Measurements from ENCODE around the gene GATA5. TPM values are rescaled to one million over a fixed set of nuclear protein-coding genes. Genes with fewer than 3 reads are reported as not detected.

GATA5 gene
- total RNA-seq, 4 donors from 2014 or later: 0.33 to 0.78 (median 0.46) TPM; not detected in 1

- peaks cover 0 to 7% (median 0%) of the 10 kb centered on the region in 4 donors for H3K27me3 ChIP-seq
- H3K4me1 ChIP-seq: peaks cover 1 to 4% (median 3%) of the 10 kb centered on the region in 4 donors
- no peak overlapping the region for H3K27ac ChIP-seq (replicated peaks in 1 of 4)
- no peaks in the 10 kb centered on the region for H3K36me3 ChIP-seq
- no peak for DNase-seq (ENCODE audit: extremely low spot score)
- 95% methylated on average over 13 of the region's 16 CpGs for WGBS
- no peak for TF ChIP-seq POLR2A (IDR thresholded peaks at IDR 0.05; ENCODE audit: low read depth)
- no peak for TF ChIP-seq CTCF (IDR thresholded peaks at IDR 0.05)
- no peak for TF ChIP-seq POLR2AphosphoS5 (IDR thresholded peaks at IDR 0.05)
- no peak for TF ChIP-seq EP300 (IDR thresholded peaks at IDR 0.05)
- H3K4me3 ChIP-seq: no peak overlapping the region
- H3K9me3 ChIP-seq: no peaks in the 10 kb centered on the region
- intact Hi-C loops (cut with DNase I): no loop called here
Measured at GRCh38 chr20:62506791-62507190, 31.0 kb upstream of the GATA5 start.

GRCh38 chr20:62506087-62506486 lies 30.3 kb upstream of the GATA5 start:
- Histone ChIP-seq H3K27me3 (peaks cover 0 to 2% (median 0%) of the 10 kb centered on the region in 4 donors), H3K36me3 (no peaks in the 10 kb centered on the region), H3K27ac (replicated peaks in 1 of 4) (no peak overlapping the region), H3K4me3 (no peak overlapping the region), H3K4me1 (no peaks in the 10 kb centered on the region), H3K9me3 (no peaks in the 10 kb centered on the region)
- intact Hi-C loops (cut with DNase I): no loop called here
- DNase-seq (ENCODE audit: extremely low spot score): no peak
- no peak for TF ChIP-seq POLR2AphosphoS5 (IDR thresholded peaks at IDR 0.05)
- TF ChIP-seq EP300 (IDR thresholded peaks at IDR 0.05): no peak
- TF ChIP-seq POLR2A (IDR thresholded peaks at IDR 0.05; ENCODE audit: low read depth): no peak
- TF ChIP-seq CTCF (IDR thresholded peaks at IDR 0.05): no peak
- 84% methylated on average over 9 of the region's 9 CpGs for WGBS

- Histone ChIP-seq H3K4me3 (no peak overlapping the region), H3K36me3 (no peaks in the 10 kb centered on the region), H3K27me3 (no peaks in the 10 kb centered on the region), H3K4me1 (peaks cover 0 to 3% (median under 1%) of the 10 kb centered on the region in 4 donors), H3K27ac (replicated peaks in 1 of 4) (no peak overlapping the region), H3K9me3 (no peaks in the 10 kb centered on the region)
- intact Hi-C loops (cut with DNase I): no loop called here
- WGBS: 80% methylated on average over 4 of the region's 24 CpGs
- no peak for TF ChIP-seq POLR2A (IDR thresholded peaks at IDR 0.05; ENCODE audit: low read depth)
- TF ChIP-seq POLR2AphosphoS5 (IDR thresholded peaks at IDR 0.05): no peak
- no peak for TF ChIP-seq EP300 (IDR thresholded peaks at IDR 0.05)
- no peak for TF ChIP-seq CTCF (IDR thresholded peaks at IDR 0.05)
- DNase-seq (ENCODE audit: extremely low spot score): no peak
Measured at GRCh38 chr20:62505337-62506045, 29.7 kb upstream of the GATA5 start.

DNA sequence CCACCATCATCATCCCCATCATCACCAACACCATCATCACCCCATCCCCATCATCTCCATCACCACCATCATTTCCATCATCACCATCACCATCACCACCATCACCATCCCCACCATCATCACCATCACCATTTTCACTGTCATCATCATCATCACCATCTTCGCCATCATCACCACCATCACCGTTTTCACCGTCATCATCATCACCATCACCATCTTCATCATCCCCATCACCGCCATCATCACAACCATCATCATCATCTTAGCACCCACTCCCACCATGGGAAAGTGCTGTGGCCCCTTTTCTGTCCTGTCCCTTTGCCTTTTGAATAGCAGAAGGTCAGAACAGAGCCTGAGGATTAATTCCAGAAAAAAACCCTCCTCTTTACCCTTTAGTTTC lies 28.5 kb upstream of the GATA5 start:
- WGBS: 98% methylated on average over 4 of the region's 4 CpGs

More for the DNA sequence above, 28.5 kb upstream of the GATA5 start:
- Histone ChIP-seq H3K9me3 (no peaks in the 10 kb centered on the region), H3K4me3 (no peak overlapping the region), H3K27ac (replicated peaks in 1 of 4) (no peak overlapping the region), H3K4me1 (peaks cover 6 to 11% (median 8%) of the 10 kb centered on the region in 4 donors), H3K36me3 (no peaks in the 10 kb centered on the region), H3K27me3 (peaks cover 0 to 2% (median 0%) of the 10 kb centered on the region in 4 donors)
- DNase-seq (ENCODE audit: extremely low spot score): no peak
- TF ChIP-seq POLR2AphosphoS5 (IDR thresholded peaks at IDR 0.05) (no peak), POLR2A (IDR thresholded peaks at IDR 0.05; ENCODE audit: low read depth) (no peak), CTCF (IDR thresholded peaks at IDR 0.05) (no peak), EP300 (IDR thresholded peaks at IDR 0.05) (no peak)
- intact Hi-C loops (cut with DNase I): no loop called here

All from esophagus muscularis mucosa (tissue), 4 donors.